ENCODE results near the gene PIK3CD.
A peak's percentile ranks its signal among the peaks of the same experiment; 100 is the strongest.

PIK3CD gene

GRCh38 chr1:9726406-9726805 lies 74.9 kb downstream of the PIK3CD start:
- peak overlapping the region; percentile 60 to 92 for H3K27ac Mint-ChIP-seq
- H3K36me3 Mint-ChIP-seq (ENCODE audit: insufficient read depth): peaks cover 93% of the 10 kb centered on the region
- ATAC-seq (replicated peaks) (no peak), DNase-seq (no peak)
- no peaks in the 10 kb centered on the region for H3K9me3 Mint-ChIP-seq
- H3K4me3 Mint-ChIP-seq: no peak overlapping the region
- H3K4me1 Mint-ChIP-seq (ENCODE audit: low read depth in 2 of 2): peaks cover 31 to 33% of the 10 kb centered on the region in 2 donors
- H3K27me3 Mint-ChIP-seq: no peaks in the 10 kb centered on the region

DNA sequence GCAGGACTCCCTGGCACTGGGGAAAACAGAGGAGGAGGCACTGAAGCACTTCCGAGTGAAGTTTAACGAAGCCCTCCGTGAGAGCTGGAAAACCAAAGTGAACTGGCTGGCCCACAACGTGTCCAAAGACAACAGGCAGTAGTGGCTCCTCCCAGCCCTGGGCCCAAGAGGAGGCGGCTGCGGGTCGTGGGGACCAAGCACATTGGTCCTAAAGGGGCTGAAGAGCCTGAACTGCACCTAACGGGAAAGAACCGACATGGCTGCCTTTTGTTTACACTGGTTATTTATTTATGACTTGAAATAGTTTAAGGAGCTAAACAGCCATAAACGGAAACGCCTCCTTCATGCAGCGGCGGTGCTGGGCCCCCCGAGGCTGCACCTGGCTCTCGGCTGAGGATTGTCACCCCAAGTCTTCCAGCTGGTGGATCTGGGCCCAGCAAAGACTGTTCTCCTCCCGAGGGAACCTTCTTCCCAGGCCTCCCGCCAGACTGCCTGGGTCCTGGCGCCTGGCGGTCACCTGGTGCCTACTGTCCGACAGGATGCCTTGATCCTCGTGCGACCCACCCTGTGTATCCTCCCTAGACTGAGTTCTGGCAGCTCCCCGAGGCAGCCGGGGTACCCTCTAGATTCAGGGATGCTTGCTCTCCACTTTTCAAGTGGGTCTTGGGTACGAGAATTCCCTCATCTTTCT lies 75.5 kb downstream of the PIK3CD start:
- H3K4me1 Mint-ChIP-seq (ENCODE audit: low read depth in 2 of 2): peaks cover 31 to 38% of the 10 kb centered on the region in 2 donors
- peaks cover 93% of the 10 kb centered on the region for H3K36me3 Mint-ChIP-seq (ENCODE audit: insufficient read depth)
- ATAC-seq (replicated peaks) (no peak), DNase-seq (no peak)
- no peaks in the 10 kb centered on the region for H3K9me3 Mint-ChIP-seq
- H3K27ac Mint-ChIP-seq: peak overlapping the region; percentile 60 to 92
- H3K4me3 Mint-ChIP-seq: no peak overlapping the region
- no peaks in the 10 kb centered on the region for H3K27me3 Mint-ChIP-seq

DNA sequence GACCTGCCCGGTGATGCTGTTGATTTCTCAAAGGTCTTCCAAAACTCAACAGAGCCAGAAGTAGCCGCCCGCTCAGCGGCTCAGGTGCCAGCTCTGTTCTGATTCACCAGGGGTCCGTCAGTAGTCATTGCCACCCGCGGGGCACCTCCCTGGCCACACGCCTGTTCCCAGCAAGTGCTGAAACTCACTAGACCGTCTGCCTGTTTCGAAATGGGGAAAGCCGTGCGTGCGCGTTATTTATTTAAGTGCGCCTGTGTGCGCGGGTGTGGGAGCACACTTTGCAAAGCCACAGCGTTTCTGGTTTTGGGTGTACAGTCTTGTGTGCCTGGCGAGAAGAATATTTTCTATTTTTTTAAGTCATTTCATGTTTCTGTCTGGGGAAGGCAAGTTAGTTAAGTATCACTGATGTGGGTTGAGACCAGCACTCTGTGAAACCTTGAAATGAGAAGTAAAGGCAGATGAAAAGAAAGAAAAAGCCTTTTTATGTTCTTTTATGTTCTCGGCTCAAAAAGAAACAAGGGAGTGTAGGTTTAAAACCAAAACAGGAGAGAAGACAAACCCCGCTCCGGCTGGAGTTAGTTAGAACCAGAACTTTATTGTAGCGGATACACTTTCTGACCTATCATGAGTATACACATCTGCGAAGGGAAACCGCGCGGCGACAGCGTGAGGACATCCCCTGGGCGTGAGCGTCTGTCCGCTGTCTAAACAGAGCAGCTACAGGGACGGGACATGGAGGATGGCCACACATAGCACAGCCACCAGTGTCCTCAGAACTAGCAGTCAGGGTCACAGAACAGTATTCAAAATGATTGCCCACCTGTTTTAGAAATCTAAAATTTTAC lies 77.1 kb downstream of the PIK3CD start:
- Mint-ChIP-seq H3K4me3 (peak overlapping the region; percentile 61 to 73), H3K36me3 (ENCODE audit: insufficient read depth) (peaks cover 92% of the 10 kb centered on the region), H3K27me3 (no peaks in the 10 kb centered on the region)

DNA sequence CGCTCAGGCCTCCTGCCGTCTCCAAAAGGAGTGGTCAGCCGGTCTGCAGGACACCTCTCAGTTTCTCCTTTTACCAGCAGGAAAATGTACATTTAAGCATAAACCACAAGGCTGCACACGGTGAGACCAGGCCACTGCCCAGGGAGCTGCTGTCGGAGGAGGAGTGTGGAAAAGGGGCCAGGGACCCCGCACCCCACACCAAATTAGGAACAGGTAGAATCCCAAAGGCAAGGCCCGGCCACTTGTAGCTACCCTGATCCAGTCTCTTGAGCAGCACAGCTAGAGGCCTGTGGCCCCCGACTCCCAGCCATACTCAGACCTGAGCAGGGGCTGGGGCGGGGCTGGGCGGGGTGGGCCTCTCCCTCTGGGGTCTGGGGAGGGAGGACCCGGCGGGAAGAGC lies 78.0 kb downstream of the PIK3CD start:
- H3K27me3 Mint-ChIP-seq: no peaks in the 10 kb centered on the region

More for the DNA sequence above, 77.1 kb downstream of the PIK3CD start:
- no peaks in the 10 kb centered on the region for H3K9me3 Mint-ChIP-seq
- peaks cover 39 to 45% of the 10 kb centered on the region in 2 donors for H3K4me1 Mint-ChIP-seq (ENCODE audit: low read depth in 2 of 2)
- H3K27ac Mint-ChIP-seq: peak overlapping the region; percentile 92 to 96
- ATAC-seq (replicated peaks): peak; percentile 54
- DNase-seq: peak in 2 of 3 experiments; percentile 27 to 38

GRCh38 chr1:9730096-9730901 lies 78.8 kb downstream of the PIK3CD start:
- H3K4me3 Mint-ChIP-seq: peak overlapping the region; percentile 33 to 40
- DNase-seq (no peak), ATAC-seq (replicated peaks) (no peak)
- H3K9me3 Mint-ChIP-seq: no peaks in the 10 kb centered on the region
- peaks cover 92% of the 10 kb centered on the region for H3K36me3 Mint-ChIP-seq (ENCODE audit: insufficient read depth)
- H3K4me1 Mint-ChIP-seq (ENCODE audit: low read depth in 2 of 2): peaks cover 38 to 41% of the 10 kb centered on the region in 2 donors
- no peaks in the 10 kb centered on the region for H3K27me3 Mint-ChIP-seq
- peak overlapping the region; percentile 25 to 96 for H3K27ac Mint-ChIP-seq

More for the DNA sequence above, 78.0 kb downstream of the PIK3CD start:
- Mint-ChIP-seq H3K27ac (peak overlapping the region; percentile 92 to 96), H3K4me1 (ENCODE audit: low read depth in 2 of 2) (peaks cover 43 to 45% of the 10 kb centered on the region in 2 donors), H3K9me3 (no peaks in the 10 kb centered on the region), H3K36me3 (ENCODE audit: insufficient read depth) (peaks cover 92% of the 10 kb centered on the region), H3K4me3 (peak overlapping the region; percentile 61 to 73)
- no peak for DNase-seq
- ATAC-seq (replicated peaks): no peak

- no peaks in the 10 kb centered on the region for H3K27me3 Mint-ChIP-seq
- ATAC-seq (replicated peaks): no peak
- H3K9me3 Mint-ChIP-seq: no peaks in the 10 kb centered on the region
- no peak for DNase-seq
- H3K4me3 Mint-ChIP-seq: peak overlapping the region in 1 of 2 donors; percentile 9
- H3K36me3 Mint-ChIP-seq (ENCODE audit: insufficient read depth): peaks cover 88% of the 10 kb centered on the region
- H3K4me1 Mint-ChIP-seq (ENCODE audit: low read depth in 2 of 2): peaks cover 38 to 41% of the 10 kb centered on the region in 2 donors
- H3K27ac Mint-ChIP-seq: peak overlapping the region in 1 of 2 donors; percentile 96
Measured at GRCh38 chr1:9731051-9731537, 79.6 kb downstream of the PIK3CD start.

GRCh38 chr1:9731561-9731960 lies 80.0 kb downstream of the PIK3CD start:
- H3K4me3 Mint-ChIP-seq: peak overlapping the region in 1 of 2 donors; percentile 9
- H3K27ac Mint-ChIP-seq: peak overlapping the region in 1 of 2 donors; percentile 96
- no peak for ATAC-seq (replicated peaks)
- no peaks in the 10 kb centered on the region for H3K27me3 Mint-ChIP-seq
- H3K36me3 Mint-ChIP-seq (ENCODE audit: insufficient read depth): peaks cover 83% of the 10 kb centered on the region
- no peak for DNase-seq
- H3K4me1 Mint-ChIP-seq (ENCODE audit: low read depth in 2 of 2): peaks cover 38 to 41% of the 10 kb centered on the region in 2 donors
- H3K9me3 Mint-ChIP-seq: no peaks in the 10 kb centered on the region

DNA sequence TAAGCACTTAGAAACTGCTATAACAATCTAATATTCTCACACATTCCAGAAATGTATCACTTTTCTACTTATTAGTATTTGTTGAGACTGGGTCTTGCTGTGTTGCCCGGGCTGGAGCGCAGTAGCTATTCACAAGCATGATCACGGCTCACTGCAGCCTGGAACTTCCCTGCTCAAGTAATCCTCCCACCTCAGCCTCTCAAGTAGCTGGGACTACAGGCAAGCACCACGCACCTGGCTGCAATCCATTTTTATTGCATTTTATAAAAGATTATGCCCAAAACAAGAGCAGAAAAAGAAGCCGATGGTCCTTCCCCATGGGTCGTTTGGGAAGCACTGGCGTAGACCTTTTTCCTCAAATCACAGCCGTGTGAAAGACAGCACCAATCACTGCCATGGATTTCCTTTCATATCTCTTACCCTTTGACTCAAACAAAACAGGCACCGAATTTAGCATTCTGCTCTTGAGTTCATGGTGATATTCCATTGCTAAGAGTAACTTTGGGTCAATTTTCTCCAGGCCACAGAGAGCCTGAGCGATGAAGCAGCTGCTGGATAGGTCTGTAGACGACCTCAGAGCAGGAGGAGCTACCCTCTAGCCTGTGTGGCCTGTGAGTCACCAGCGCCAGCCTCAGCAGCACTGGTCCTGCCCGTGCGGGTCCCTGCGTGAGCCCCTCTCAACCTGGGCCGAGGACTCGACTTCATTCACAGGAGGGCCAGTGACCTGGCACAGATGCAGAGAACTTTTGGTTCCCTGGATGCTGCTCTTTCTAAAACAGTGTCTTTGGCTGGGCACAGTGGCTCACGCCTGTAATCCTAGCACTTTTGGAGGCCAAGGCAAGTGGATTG lies 80.8 kb downstream of the PIK3CD start:
- DNase-seq: no peak
- Mint-ChIP-seq H3K36me3 (ENCODE audit: insufficient read depth) (peaks cover 79% of the 10 kb centered on the region), H3K4me1 (ENCODE audit: low read depth in 2 of 2) (peaks cover 33 to 41% of the 10 kb centered on the region in 2 donors), H3K9me3 (no peaks in the 10 kb centered on the region), H3K27ac (peak overlapping the region; percentile 87 to 96), H3K27me3 (no peaks in the 10 kb centered on the region), H3K4me3 (no peak overlapping the region)
- ATAC-seq (replicated peaks): no peak

GRCh38 chr1:9733160-9733789 lies 81.7 kb downstream of the PIK3CD start:
- Mint-ChIP-seq H3K27ac (peak overlapping the region; percentile 87 to 96), H3K27me3 (no peaks in the 10 kb centered on the region), H3K4me1 (ENCODE audit: low read depth in 2 of 2) (peaks cover 27 to 41% of the 10 kb centered on the region in 2 donors), H3K36me3 (ENCODE audit: insufficient read depth) (peaks cover 77% of the 10 kb centered on the region), H3K4me3 (no peak overlapping the region), H3K9me3 (no peaks in the 10 kb centered on the region)
- DNase-seq (no peak), ATAC-seq (replicated peaks) (no peak)

DNA sequence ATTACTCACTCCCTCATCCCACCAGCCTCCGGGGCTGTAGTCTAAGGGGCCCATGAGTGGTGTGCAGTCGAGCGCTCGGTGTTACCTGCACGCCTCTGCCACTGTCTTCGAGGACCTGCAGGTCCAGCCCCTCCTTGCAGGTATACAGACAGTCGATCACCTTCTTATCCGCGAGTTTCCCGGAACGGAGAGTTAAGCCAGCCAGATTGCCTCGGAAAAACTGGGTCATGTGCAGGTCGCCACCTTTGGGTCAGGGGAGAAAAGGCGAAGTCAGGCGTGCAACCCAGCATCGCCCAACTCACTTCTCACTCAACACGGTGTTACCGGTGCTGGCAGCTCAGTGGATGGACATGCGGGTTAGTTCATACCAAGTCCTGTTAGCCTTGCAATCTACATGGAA lies 84.3 kb downstream of the PIK3CD start:
- no peak for DNase-seq
- Mint-ChIP-seq H3K4me1 (ENCODE audit: low read depth in 2 of 2) (peaks cover 13 to 25% of the 10 kb centered on the region in 2 donors), H3K36me3 (ENCODE audit: insufficient read depth) (peaks cover 74% of the 10 kb centered on the region), H3K27ac (peak overlapping the region in 1 of 2 donors; percentile 20), H3K9me3 (no peaks in the 10 kb centered on the region), H3K4me3 (no peak overlapping the region), H3K27me3 (no peaks in the 10 kb centered on the region)
- ATAC-seq (replicated peaks): no peak

- Mint-ChIP-seq H3K4me1 (ENCODE audit: low read depth in 2 of 2) (peaks cover 13 to 21% of the 10 kb centered on the region in 2 donors), H3K36me3 (ENCODE audit: insufficient read depth) (peaks cover 74% of the 10 kb centered on the region), H3K4me3 (no peak overlapping the region), H3K27me3 (no peaks in the 10 kb centered on the region), H3K9me3 (no peaks in the 10 kb centered on the region), H3K27ac (peak overlapping the region in 1 of 2 donors; percentile 20)
- DNase-seq (no peak), ATAC-seq (replicated peaks) (no peak)
Measured at GRCh38 chr1:9736241-9736640, 84.7 kb downstream of the PIK3CD start.

- peak overlapping the region in 1 of 2 donors; percentile 73 for H3K27ac Mint-ChIP-seq
- DNase-seq: no peak
- no peaks in the 10 kb centered on the region for H3K27me3 Mint-ChIP-seq
Measured at GRCh38 chr1:9737057-9737456, 85.5 kb downstream of the PIK3CD start.

More at GRCh38 chr1:9737057-9737456, 85.5 kb downstream of the PIK3CD start:
- ATAC-seq (replicated peaks): no peak
- no peaks in the 10 kb centered on the region for H3K9me3 Mint-ChIP-seq
- H3K4me3 Mint-ChIP-seq: no peak overlapping the region
- H3K36me3 Mint-ChIP-seq (ENCODE audit: insufficient read depth): peaks cover 74% of the 10 kb centered on the region
- peaks cover 13 to 15% of the 10 kb centered on the region in 2 donors for H3K4me1 Mint-ChIP-seq (ENCODE audit: low read depth in 2 of 2)
